ENCODE measurements around the gene CDH22. TPM values are rescaled to one million over a fixed set of nuclear protein-coding genes. Genes with fewer than 3 reads are reported as not detected.

Gene CDH22
- total and polyA plus RNA-seq, 4 donors, result not detected

- 68 to 70% methylated on average over 3 of the region's 3 CpGs for WGBS, 2 donors
Measured at GRCh38 chr20:46260480-46260879, 47.8 kb downstream of the CDH22 start.

GRCh38 chr20:46259260-46259859 is 48.9 kb downstream of the CDH22 start:
- no peak overlapping the region for H3K27ac ChIP-seq (ENCODE audit: low read depth in 1 of 2, low read length in 2 of 2)
- no peak for ATAC-seq (ENCODE audit: low FRiP score)
- 84 to 89% methylated on average over 1 of the region's 1 CpG for WGBS, 2 donors
- peaks cover 2% of the 10 kb centered on the region for H3K9me3 ChIP-seq (ENCODE audit: control insufficient read depth, low read length)
- H3K27me3 ChIP-seq (ENCODE audit: control insufficient read depth in 1 of 2, insufficient read depth in 2 of 2, low read length in 1 of 2), result peaks cover 0 to 2% of the 10 kb centered on the region in 2 donors
- H3K4me1 ChIP-seq (ENCODE audit: control insufficient read depth in 1 of 2, insufficient read depth in 2 of 2, low read length in 2 of 2), result no peaks in the 10 kb centered on the region
- no peaks in the 10 kb centered on the region for H3K36me3 ChIP-seq (ENCODE audit: control insufficient read depth in 1 of 2, insufficient read depth in 2 of 2, low read length in 1 of 2)
- intact Hi-C loops (cut with DNase I), result no loop called here
- no peak for DNase-seq
- no peak overlapping the region for H3K4me3 ChIP-seq (ENCODE audit: low read length in 2 of 2)

More at GRCh38 chr20:46260480-46260879, 47.8 kb downstream of the CDH22 start:
- Histone ChIP-seq H3K36me3 (ENCODE audit: control insufficient read depth in 1 of 2, insufficient read depth in 2 of 2, low read length in 1 of 2) (no peaks in the 10 kb centered on the region), H3K9me3 (ENCODE audit: control insufficient read depth, low read length) (no peaks in the 10 kb centered on the region), H3K4me3 (ENCODE audit: low read length in 2 of 2) (no peak overlapping the region), H3K27me3 (ENCODE audit: control insufficient read depth in 1 of 2, insufficient read depth in 2 of 2, low read length in 1 of 2) (peaks cover 0 to 2% of the 10 kb centered on the region in 2 donors), H3K4me1 (ENCODE audit: control insufficient read depth in 1 of 2, insufficient read depth in 2 of 2, low read length in 2 of 2) (no peaks in the 10 kb centered on the region), H3K27ac (ENCODE audit: low read depth in 1 of 2, low read length in 2 of 2) (no peak overlapping the region)
- no peak for ATAC-seq (ENCODE audit: low FRiP score)
- no peak for DNase-seq
- intact Hi-C loops (cut with DNase I), result no loop called here

- Histone ChIP-seq H3K36me3 (ENCODE audit: control insufficient read depth in 1 of 2, insufficient read depth in 2 of 2, low read length in 1 of 2) (no peaks in the 10 kb centered on the region), H3K27me3 (ENCODE audit: control insufficient read depth in 1 of 2, insufficient read depth in 2 of 2, low read length in 1 of 2) (peaks cover 0 to 2% of the 10 kb centered on the region in 2 donors), H3K4me1 (ENCODE audit: control insufficient read depth in 1 of 2, insufficient read depth in 2 of 2, low read length in 2 of 2) (no peaks in the 10 kb centered on the region), H3K4me3 (ENCODE audit: low read length in 2 of 2) (no peak overlapping the region), H3K27ac (ENCODE audit: low read depth in 1 of 2, low read length in 2 of 2) (no peak overlapping the region), H3K9me3 (ENCODE audit: control insufficient read depth, low read length) (peaks cover 2% of the 10 kb centered on the region)
- 70 to 71% methylated on average over 4 of the region's 4 CpGs for WGBS, 2 donors
- DNase-seq (no peak), ATAC-seq (ENCODE audit: low FRiP score) (no peak)
- intact Hi-C loops (cut with DNase I), result no loop called here
Measured at GRCh38 chr20:46257887-46258286, 50.4 kb downstream of the CDH22 start.

- H3K4me3 ChIP-seq (ENCODE audit: low read length in 2 of 2), result no peak overlapping the region
- H3K4me1 ChIP-seq (ENCODE audit: control insufficient read depth in 1 of 2, insufficient read depth in 2 of 2, low read length in 2 of 2), result no peaks in the 10 kb centered on the region
- no peak for DNase-seq
- WGBS, 2 donors, result 65 to 66% methylated on average over 4 of the region's 4 CpGs
- no peak overlapping the region for H3K27ac ChIP-seq (ENCODE audit: low read depth in 1 of 2, low read length in 2 of 2)
- H3K9me3 ChIP-seq (ENCODE audit: control insufficient read depth, low read length), result peaks cover 2% of the 10 kb centered on the region
- H3K36me3 ChIP-seq (ENCODE audit: control insufficient read depth in 1 of 2, insufficient read depth in 2 of 2, low read length in 1 of 2), result no peaks in the 10 kb centered on the region
- ATAC-seq (ENCODE audit: low FRiP score), result no peak
- no peaks in the 10 kb centered on the region for H3K27me3 ChIP-seq (ENCODE audit: control insufficient read depth in 1 of 2, insufficient read depth in 2 of 2, low read length in 1 of 2)
- intact Hi-C loops (cut with DNase I), result no loop called here
Measured at GRCh38 chr20:46256293-46256692, 52.0 kb downstream of the CDH22 start.

GRCh38 chr20:46255440-46256104 is 52.7 kb downstream of the CDH22 start:
- peak; percentile 58 to 84 for DNase-seq
- H3K4me3 ChIP-seq (ENCODE audit: low read length in 2 of 2), result no peak overlapping the region
- H3K9me3 ChIP-seq (ENCODE audit: control insufficient read depth, low read length), result peaks cover 2% of the 10 kb centered on the region
- no peak overlapping the region for H3K27ac ChIP-seq (ENCODE audit: low read depth in 1 of 2, low read length in 2 of 2)
- H3K36me3 ChIP-seq (ENCODE audit: control insufficient read depth in 1 of 2, insufficient read depth in 2 of 2, low read length in 1 of 2), result no peaks in the 10 kb centered on the region
- H3K27me3 ChIP-seq (ENCODE audit: control insufficient read depth in 1 of 2, insufficient read depth in 2 of 2, low read length in 1 of 2), result no peaks in the 10 kb centered on the region
- H3K4me1 ChIP-seq (ENCODE audit: control insufficient read depth in 1 of 2, insufficient read depth in 2 of 2, low read length in 2 of 2), result no peaks in the 10 kb centered on the region
- 59 to 63% methylated on average over 8 of the region's 8 CpGs for WGBS, 2 donors
- intact Hi-C loops (cut with DNase I), result no loop called here
- ATAC-seq (ENCODE audit: low FRiP score), result peak; percentile 39

GRCh38 chr20:46253391-46253790 is 54.9 kb downstream of the CDH22 start:
- no peak overlapping the region for H3K27ac ChIP-seq (ENCODE audit: low read depth in 1 of 2, low read length in 2 of 2)
- H3K9me3 ChIP-seq (ENCODE audit: control insufficient read depth, low read length), result peaks cover 2% of the 10 kb centered on the region
- intact Hi-C loops (cut with DNase I), result no loop called here
- WGBS, 2 donors, result 2 to 5% methylated on average over 8 of the region's 8 CpGs
- H3K4me1 ChIP-seq (ENCODE audit: control insufficient read depth in 1 of 2, insufficient read depth in 2 of 2, low read length in 2 of 2), result no peaks in the 10 kb centered on the region
- DNase-seq (no peak), ATAC-seq (ENCODE audit: low FRiP score) (no peak)
- no peak overlapping the region for H3K4me3 ChIP-seq (ENCODE audit: low read length in 2 of 2)
- no peaks in the 10 kb centered on the region for H3K27me3 ChIP-seq (ENCODE audit: control insufficient read depth in 1 of 2, insufficient read depth in 2 of 2, low read length in 1 of 2)
- no peaks in the 10 kb centered on the region for H3K36me3 ChIP-seq (ENCODE audit: control insufficient read depth in 1 of 2, insufficient read depth in 2 of 2, low read length in 1 of 2)

GRCh38 chr20:46252352-46253091 is 55.8 kb downstream of the CDH22 start:
- H3K4me3 ChIP-seq (ENCODE audit: low read length in 2 of 2), result no peak overlapping the region
- no peaks in the 10 kb centered on the region for H3K36me3 ChIP-seq (ENCODE audit: control insufficient read depth in 1 of 2, insufficient read depth in 2 of 2, low read length in 1 of 2)
- no peak overlapping the region for H3K27ac ChIP-seq (ENCODE audit: low read depth in 1 of 2, low read length in 2 of 2)
- ATAC-seq (ENCODE audit: low FRiP score) (no peak), DNase-seq (no peak)
- intact Hi-C loops (cut with DNase I), result no loop called here
- 63 to 64% methylated on average over 8 of the region's 8 CpGs for WGBS, 2 donors
- no peaks in the 10 kb centered on the region for H3K27me3 ChIP-seq (ENCODE audit: control insufficient read depth in 1 of 2, insufficient read depth in 2 of 2, low read length in 1 of 2)
- H3K4me1 ChIP-seq (ENCODE audit: control insufficient read depth in 1 of 2, insufficient read depth in 2 of 2, low read length in 2 of 2), result no peaks in the 10 kb centered on the region
- H3K9me3 ChIP-seq (ENCODE audit: control insufficient read depth, low read length), result peaks cover 2% of the 10 kb centered on the region

GRCh38 chr20:46251211-46251673 is 57.1 kb downstream of the CDH22 start:
- H3K9me3 ChIP-seq (ENCODE audit: control insufficient read depth, low read length), result peaks cover 2% of the 10 kb centered on the region
- ATAC-seq (ENCODE audit: low FRiP score), result no peak
- H3K36me3 ChIP-seq (ENCODE audit: control insufficient read depth in 1 of 2, insufficient read depth in 2 of 2, low read length in 1 of 2), result no peaks in the 10 kb centered on the region
- no peaks in the 10 kb centered on the region for H3K27me3 ChIP-seq (ENCODE audit: control insufficient read depth in 1 of 2, insufficient read depth in 2 of 2, low read length in 1 of 2)
- intact Hi-C loops (cut with DNase I), result no loop called here
- no peak overlapping the region for H3K27ac ChIP-seq (ENCODE audit: low read depth in 1 of 2, low read length in 2 of 2)
- no peak for DNase-seq
- H3K4me3 ChIP-seq (ENCODE audit: low read length in 2 of 2), result no peak overlapping the region
- 1 to 2% methylated on average over 37 to 56 of the region's 56 CpGs for WGBS, 2 donors
- H3K4me1 ChIP-seq (ENCODE audit: control insufficient read depth in 1 of 2, insufficient read depth in 2 of 2, low read length in 2 of 2), result no peaks in the 10 kb centered on the region

All from aorta (tissue), 5 donors.